Measurements from ENCODE around the gene DERL3.

The DERL3 gene

GRCh38 chr22:23801886-23802377, 36.9 kb downstream of the DERL3 start:
- no peak for DNase-seq (ENCODE audit: low read depth)

DNA sequence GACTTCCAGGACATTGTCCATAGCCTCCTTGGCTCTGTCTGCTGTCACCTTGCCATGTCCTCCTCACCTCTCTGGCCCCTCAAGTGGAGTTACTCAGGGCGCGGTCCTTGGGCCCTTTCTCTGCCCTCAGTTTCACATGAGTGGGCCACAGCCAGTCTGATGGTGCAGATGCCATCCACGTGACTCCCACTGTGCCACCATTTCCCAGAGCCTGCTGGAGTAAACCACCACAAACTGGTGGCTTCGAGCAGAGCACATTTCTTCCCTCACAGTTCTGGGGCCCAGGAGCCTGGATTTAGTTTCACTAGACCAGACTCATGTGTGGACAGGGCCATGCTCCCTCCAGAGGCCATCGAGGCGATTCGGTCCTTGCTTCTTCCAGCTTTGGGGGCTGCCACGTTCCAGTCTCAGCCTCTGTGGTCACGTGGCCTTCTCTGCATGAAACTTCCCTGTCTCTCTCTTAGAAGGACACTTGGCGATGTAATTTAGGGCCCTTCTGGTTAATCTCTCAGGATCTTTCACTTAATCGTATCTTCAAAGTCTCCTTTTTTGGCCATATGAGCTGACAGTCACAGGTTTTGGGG, 37.5 kb downstream of the DERL3 start:
- no peak for DNase-seq (ENCODE audit: low read depth)

DNA sequence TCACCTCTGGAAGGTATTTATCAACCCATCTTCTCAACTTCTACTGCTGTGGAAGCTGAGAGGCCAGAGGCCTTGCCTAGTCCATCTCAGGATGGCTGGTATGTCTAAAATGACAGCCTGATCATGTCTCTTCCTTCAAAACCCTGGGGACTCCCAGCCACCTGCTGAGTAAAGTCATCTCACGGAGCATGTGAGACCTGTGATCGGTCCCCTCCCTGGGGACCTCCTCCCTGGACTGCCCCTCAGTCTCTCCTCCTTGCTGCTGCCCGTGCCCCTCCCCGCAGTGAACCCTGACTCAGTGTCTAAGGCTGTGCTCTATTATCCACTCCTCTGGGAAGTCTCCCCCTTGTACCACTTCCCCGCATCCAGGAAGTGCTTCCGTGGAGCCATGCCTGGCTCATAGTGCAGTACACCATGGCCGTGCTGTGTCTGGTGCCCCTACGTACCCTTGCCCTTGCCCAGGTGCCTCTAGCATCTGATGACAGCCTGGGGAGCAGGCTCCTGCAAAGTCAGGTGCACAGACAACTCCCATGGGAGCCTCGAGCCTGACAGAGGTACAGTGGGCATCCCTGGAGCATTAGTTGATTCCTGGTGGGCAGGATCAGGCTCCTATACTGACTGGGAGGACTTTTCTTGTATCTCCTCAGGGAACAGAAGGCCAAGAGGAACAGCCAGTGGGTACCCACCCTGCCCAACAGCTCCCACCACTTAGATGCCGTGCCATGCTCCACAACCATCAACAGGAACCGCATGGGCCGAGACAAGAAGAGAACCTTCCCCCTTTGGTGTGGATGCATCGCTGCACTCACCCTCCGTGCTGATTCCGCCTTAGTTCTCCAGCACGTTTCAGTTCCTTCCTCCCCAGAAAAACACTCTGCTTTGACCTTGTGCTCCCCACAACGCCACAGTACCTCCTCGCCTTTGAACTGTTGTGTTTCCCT, 38.2 kb downstream of the DERL3 start:
- no peak for DNase-seq (ENCODE audit: low read depth)

DNA sequence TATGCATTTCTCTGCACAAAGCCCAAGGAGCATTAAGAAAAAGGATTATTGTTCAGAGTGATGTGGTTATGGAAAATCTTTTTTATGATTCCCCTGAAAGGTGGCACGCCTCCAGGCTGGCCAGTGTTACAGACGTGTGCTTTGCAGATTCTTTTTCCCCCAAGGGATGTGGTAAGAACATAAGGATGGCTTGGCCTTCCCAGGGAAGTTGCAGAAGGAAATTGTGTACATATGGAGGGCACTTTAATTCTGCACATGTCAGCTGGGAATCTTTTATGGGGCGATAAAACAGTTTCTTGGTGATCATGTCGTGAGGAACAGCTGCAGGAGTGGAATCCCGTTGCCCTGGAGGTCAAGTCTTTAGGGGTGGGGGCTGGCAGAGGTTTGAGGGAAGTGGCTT, 42.3 kb downstream of the DERL3 start:
- DNase-seq (ENCODE audit: low read depth): no peak

GRCh38 chr22:23793326-23793725, 45.5 kb downstream of the DERL3 start:
- DNase-seq (ENCODE audit: low read depth): no peak

GRCh38 chr22:23791738-23792645, 46.8 kb downstream of the DERL3 start:
- no peak for DNase-seq (ENCODE audit: low read depth)

GRCh38 chr22:23790819-23791737, 47.7 kb downstream of the DERL3 start:
- DNase-seq (ENCODE audit: low read depth): no peak

DNA sequence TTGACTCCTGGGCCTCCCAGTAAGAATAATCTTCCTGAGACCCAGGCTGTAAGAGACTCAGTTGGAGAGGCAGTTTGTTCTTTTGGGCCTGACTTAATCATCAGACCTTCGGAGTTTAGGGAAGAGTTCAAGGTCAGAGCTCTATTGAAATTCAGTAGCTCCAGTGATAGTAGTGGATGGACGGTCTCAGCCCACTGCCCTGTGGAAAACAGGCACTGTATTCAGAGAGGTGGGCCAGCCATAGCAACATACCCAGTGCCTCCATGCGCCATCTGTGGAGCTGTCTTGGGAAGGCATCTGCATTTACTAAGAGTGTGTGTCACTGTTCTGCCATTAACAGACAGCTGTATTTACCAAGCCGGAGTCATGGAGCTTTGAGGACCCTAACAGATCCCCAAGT, 49.2 kb downstream of the DERL3 start:
- no peak for DNase-seq (ENCODE audit: low read depth)

DNA sequence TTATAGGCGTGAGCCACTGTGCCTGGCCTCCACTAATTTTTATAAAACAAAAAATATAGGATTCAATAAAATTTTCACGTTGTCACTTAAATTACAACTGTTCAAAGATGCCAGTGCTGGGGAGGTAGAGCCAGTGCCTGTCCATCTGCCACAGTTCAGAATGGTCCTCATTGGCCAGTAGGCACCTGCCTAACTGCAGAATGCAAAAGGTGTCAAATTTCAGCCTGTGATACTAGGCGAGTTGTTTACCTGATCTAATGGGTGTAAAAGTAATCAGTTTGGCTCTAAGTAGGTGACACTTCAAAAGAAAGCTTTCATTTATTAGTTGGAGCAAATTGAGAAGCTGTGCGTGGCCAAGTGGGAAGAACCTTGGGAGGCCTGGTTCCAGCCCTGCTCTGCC, 49.7 kb downstream of the DERL3 start:
- no peak for DNase-seq (ENCODE audit: low read depth)

- DNase-seq (ENCODE audit: low read depth): no peak
Measured at GRCh38 chr22:23787910-23788309, 50.9 kb downstream of the DERL3 start.

DNA sequence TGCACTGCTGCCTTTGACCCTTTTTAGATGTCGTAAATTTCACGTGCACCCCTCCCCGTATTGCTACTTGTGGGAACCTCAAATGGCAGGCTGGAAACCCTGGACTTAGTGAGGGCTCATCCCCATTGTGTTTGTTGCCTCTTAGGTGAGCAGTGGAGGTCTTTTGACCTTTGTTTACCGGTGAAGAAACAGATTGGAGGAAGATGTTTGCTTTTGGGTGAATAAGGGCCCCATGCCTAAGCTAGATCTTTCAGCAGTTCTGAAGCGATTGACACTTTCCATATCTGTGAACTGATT, 51.3 kb downstream of the DERL3 start:
- DNase-seq (ENCODE audit: low read depth): no peak

DNA sequence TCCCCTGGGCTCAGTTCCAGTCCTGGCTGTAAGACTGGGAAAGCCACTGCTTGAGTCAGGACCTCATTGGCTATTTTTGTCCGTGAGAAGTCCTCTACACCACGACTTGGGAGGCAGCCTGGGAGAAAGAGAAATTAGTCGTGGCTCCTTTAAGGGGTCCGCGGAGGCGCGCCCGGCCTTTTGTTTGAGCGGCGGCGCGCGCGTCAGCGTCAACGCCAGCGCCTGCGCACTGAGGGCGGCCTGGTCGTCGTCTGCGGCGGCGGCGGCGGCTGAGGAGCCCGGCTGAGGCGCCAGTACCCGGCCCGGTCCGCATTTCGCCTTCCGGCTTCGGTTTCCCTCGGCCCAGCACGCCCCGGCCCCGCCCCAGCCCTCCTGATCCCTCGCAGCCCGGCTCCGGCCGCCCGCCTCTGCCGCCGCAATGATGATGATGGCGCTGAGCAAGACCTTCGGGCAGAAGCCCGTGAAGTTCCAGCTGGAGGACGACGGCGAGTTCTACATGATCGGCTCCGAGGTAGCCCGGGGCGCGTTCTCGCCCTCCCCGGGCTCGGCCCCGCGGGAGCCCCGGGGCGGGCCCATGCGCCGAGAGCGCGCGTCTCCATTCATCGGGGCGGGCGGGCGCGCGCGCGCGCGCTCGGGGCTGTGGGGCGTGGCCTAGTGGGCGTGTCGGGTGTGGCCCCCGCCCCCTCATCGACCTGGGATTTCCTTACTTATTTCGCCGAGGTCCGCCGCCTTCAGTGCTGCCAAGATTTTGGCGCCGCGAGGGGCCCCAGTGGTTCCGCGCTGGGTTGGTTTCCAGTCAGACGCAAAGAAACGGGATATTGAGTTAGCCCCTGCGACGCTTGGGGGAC, 51.8 kb downstream of the DERL3 start, which contains the start of gene SMARCB1:
Gene SMARCB1, plus strand, starts transcription at position 215 of the 848 bp plus-strand sequence. Its CDS starts 204 bp downstream, at position 419.
- peak; percentile 81 for DNase-seq (ENCODE audit: low read depth)

GRCh38 chr22:23786261-23786710, 52.5 kb downstream of the DERL3 start:
- no peak for DNase-seq (ENCODE audit: low read depth)

Measured in stimulated activated CD8-positive, alpha-beta memory T cell treated with anti-CD3 and anti-CD28 coated beads, Interleukin-7, amount 100 ng/mL, for 24 hours (primary cell).